OCI-M2 (cell line): Measurements from ENCODE around the gene CDK1.

Source experiments
- DNase-seq: peaks from one replicate; lab custom pipeline; 2025; ENCODE audit not compliant: unreplicated experiment; lab: John Stamatoyannopoulos, UW

CDK1 gene

GRCh38 chr10:60777696-60778213, 523 bp upstream of the CDK1 start:
- DNase-seq: no peak

- no peak for DNase-seq
Observed at GRCh38 chr10:60778971-60779796, 906 bp downstream of the CDK1 start.

DNA sequence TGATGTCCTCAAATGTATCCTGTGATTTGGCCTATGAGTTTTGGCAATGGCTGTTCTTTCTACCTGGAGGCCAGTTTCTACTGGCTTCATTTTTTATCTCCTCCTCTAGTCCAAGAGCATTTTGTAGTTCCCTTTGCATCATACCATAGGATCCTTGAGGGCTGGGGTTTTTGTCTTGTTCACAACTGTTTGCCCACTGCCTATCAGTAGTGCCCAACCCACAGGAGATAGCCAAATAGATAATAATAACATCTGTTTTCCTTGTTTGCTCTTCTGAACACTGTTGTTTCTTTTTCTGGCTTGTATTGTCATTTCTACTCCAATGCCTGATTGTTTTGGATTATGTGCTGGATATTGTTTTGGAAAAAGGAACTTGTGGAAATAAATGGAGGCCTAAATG, 3.4 kb downstream of the CDK1 start:
- DNase-seq: no peak

GRCh38 chr10:60784641-60785040, 6.4 kb downstream of the CDK1 start:
- no peak for DNase-seq

- no peak for DNase-seq
Observed at GRCh38 chr10:60788544-60788943, 10.3 kb downstream of the CDK1 start.

DNA sequence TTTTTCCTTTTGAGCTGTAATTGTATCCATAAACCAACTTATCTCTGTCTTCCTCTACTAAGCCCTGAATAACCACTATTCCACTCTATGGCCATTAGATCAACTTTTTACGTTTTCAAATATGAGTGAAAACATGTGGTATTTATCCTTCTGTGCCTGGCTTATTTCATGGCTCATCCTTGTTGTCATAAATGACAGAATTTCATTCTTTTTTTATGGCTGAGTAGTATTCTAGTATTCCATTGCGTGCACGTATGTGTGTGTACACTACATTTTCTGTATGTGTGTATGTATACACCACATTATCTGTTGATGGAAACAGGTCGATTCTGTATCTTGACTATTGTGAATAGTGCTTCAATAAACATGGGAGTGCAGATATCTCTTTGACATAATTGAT, 11.1 kb downstream of the CDK1 start:
- DNase-seq: no peak

- DNase-seq: no peak
Observed at GRCh38 chr10:60794953-60795352, 16.7 kb downstream of the CDK1 start.

GRCh38 chr10:60795465-60796202, 17.4 kb downstream of the CDK1 start:
- DNase-seq: no peak

DNA sequence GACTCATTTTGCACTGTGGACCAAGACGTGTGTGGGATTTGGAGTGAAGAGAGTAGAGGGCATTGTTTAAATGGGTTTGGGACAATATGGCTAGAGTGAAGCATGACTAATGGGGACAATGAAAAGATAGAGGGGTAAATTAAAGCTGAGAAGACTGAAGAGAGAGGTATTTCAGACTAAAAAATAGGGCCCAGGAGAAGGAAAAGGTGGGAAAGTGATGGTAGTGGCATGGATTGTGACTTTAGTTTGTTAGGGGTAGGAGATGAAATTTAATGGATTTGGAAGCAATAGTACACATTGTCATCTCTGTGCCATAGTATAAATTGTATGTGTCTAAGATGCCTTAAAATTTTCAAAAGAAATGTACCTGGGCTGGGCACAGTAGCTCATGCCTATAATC, 18.2 kb downstream of the CDK1 start:
- DNase-seq: no peak

DNA sequence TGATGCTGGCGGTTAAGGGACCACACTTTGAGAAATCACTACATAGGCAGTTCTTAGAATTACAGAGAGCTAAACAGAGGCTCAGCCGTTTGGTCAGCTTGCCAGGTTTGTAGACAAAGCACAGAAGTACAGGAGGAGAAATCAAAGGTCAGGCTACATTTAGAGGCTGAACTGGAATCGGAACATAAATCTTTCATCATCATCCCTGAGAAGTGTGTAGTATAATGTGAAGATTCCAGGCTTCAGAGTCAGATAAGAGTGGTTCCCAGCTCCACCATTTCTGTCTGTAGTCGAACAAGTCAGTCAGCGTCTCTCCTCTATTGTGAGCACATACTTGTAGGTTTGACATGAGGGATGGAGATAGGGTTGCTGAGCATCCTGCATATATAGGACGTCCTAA, 18.9 kb downstream of the CDK1 start:
- no peak for DNase-seq

GRCh38 chr10:60798031-60798430, 19.8 kb downstream of the CDK1 start:
- no peak for DNase-seq

- no peak for DNase-seq
Observed at GRCh38 chr10:60798870-60799269, 20.6 kb downstream of the CDK1 start.

DNA sequence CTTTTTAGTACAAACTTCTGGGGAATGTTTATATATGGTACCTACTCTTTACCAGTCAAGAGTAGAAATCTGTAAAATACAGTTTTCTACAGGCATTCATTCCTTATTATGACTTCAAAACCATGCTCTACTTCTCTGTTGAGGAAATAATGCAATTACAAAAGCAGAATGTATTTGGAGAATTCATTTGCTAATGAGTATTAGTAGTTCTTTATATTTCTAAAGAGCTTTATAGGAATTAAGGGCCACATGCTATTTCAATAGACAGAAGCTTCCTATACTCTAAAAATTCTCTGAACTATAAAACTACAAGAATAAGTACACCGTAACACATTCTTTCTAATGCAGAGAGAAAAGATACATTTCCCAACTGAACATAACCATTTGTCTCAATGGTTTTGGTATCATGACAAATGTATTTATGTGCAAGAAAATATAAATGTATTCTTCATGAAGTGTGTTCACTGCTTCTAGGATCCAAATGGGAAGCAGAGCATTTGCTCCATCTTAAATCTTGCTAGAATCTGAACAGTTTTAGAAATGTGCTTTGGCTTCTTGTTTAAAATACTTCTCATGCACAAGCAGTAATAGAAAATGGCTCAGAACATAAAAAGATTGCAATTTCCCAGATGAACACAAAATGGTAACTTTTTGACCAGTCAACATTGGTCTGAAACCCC, 21.8 kb downstream of the CDK1 start:
- DNase-seq: no peak

DNA sequence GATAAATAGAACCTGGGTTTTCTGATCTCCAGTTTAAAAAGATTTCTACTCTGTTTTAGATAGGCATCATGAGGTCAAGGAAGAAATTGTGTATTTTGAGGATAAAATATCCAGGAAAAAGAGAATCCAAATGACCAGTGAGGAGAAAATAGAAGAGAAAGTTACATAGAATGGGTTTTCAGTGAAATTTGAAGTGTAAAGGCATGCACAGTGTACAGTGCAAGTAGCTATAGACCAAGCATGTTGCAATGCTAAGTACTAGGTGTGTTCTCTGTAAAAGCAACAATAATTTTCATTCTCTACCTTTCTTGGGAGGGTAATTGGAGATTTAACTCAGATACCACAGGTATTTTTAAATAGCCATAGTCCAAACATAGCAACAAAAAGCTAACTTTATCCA, 22.6 kb downstream of the CDK1 start:
- DNase-seq: no peak

GRCh38 chr10:60801522-60801921, 23.2 kb downstream of the CDK1 start:
- no peak for DNase-seq

GRCh38 chr10:60803433-60803832, 25.2 kb downstream of the CDK1 start:
- no peak for DNase-seq

DNA sequence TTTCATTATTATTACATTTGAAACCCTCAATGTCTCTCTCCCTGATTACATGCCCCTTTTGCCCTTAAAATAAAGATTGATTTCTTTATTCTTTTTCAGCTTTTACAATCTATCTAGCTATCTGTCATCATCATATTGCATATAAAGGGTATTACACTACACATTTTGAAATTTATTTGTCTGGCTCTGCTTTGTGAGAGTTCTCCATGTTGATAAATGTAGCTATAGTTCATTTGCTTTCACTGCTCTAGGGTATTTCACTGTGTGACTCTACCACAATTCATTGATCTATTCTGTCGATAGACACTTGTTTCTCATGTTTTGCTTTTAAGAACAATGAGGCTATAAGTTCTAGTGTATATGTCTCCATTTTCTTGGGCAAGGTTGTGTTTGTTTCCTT, 25.6 kb downstream of the CDK1 start:
- no peak for DNase-seq

DNA sequence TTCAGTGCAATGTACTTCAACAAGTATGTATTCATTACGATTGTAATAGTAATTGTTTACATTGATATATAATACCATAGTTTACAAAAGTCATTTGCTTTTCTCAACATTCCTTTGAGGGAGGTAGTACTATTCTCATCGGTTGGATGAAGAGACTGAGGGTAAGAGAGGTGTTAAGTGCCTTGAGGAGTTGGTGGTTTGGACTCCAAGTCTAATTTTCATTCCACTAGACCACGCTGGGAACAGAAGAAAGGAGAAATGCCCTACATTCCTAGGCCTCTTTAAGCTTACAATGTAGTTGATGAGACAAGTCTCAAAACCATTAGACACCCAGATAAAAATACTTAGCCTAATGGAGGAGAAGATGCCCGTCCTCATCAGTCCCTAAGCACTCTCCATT, 28.6 kb downstream of the CDK1 start:
- DNase-seq: no peak

GRCh38 chr10:60807499-60807898, 29.2 kb downstream of the CDK1 start:
- DNase-seq: no peak

- DNase-seq: no peak
Observed at GRCh38 chr10:60808036-60808435, 29.8 kb downstream of the CDK1 start.

DNA sequence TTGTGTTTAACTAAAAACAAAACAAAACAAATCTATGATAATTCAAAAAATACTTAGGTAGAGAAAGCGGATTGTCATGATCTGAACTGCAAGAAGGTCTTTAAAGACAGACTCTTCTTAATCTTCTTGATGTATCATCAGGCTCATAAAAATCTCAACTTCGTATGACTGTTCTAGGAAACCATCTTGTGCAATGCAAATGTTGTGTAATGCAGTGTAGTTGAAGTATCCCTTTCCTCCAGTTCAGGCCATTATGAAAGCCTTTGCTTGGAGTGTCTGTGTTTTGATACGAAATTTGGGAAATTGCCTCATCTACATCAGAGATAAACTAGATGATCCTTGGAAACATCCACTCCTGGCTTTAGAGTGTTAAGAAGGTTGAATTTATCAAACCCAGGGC, 30.9 kb downstream of the CDK1 start:
- no peak for DNase-seq
